Esophagus squamous epithelium (tissue), 4 donors: ENCODE data around the gene RAB11B.

Source experiments
- POLR2A ChIP-seq, 4 donors: fragments of 450-650 bp; IDR thresholded peaks; one replicate each; pipeline ENCODE4 v1.6.1; 2017; ENCODE audit warnings: antibody characterized with exemption in 4 of 4, mild to moderate bottlenecking in 4 of 4, moderate library complexity in 3 of 4
- TF ChIP-seq, protein P1 (sequence below), 6 experiments: fragments of 450-650 bp in 4 of 6; fragments of 200-600 bp in 2 of 6; sonication (generic) in 2 of 6; IDR thresholded peaks; one replicate each; pipeline ENCODE4 v1.5.1; 2016 to 2019; ENCODE audit warnings: antibody characterized with exemption in 6 of 6, mild to moderate bottlenecking in 4 of 6, moderate library complexity in 4 of 6

DNA sequence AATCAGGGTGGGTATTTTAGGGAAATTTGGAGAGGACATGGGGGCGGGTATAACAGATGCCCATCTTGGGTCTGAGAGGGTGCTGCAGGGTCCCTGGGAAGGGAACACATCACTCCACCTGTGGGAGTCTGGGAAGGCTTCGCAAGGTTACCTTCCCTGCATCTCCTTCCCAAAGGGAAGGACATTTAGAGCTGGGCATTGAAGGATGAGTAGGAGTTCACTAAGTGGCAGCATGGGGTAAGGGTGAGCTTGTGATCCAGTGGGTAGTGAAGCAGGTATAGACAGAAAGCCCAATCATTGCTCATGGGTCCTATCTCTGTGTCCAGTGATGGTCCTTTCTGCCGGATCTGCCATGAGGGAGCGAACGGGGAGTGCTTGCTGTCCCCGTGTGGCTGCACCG is 36.1 kb downstream of the RAB11B start:
- TF ChIP-seq POLR2A (IDR thresholded peaks at IDR 0.05) = no peak
- TF ChIP-seq, protein P1, sequence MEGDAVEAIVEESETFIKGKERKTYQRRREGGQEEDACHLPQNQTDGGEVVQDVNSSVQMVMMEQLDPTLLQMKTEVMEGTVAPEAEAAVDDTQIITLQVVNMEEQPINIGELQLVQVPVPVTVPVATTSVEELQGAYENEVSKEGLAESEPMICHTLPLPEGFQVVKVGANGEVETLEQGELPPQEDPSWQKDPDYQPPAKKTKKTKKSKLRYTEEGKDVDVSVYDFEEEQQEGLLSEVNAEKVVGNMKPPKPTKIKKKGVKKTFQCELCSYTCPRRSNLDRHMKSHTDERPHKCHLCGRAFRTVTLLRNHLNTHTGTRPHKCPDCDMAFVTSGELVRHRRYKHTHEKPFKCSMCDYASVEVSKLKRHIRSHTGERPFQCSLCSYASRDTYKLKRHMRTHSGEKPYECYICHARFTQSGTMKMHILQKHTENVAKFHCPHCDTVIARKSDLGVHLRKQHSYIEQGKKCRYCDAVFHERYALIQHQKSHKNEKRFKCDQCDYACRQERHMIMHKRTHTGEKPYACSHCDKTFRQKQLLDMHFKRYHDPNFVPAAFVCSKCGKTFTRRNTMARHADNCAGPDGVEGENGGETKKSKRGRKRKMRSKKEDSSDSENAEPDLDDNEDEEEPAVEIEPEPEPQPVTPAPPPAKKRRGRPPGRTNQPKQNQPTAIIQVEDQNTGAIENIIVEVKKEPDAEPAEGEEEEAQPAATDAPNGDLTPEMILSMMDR (IDR thresholded peaks at IDR 0.05) = no peak
